ENCODE results near the gene OR4M1.
"Not testable (repeated sequence)": the region's sequence is repeated elsewhere in the genome, so short reads cannot be mapped to it uniquely, and the experiment has no call there.

OR4M1 gene, protein sequence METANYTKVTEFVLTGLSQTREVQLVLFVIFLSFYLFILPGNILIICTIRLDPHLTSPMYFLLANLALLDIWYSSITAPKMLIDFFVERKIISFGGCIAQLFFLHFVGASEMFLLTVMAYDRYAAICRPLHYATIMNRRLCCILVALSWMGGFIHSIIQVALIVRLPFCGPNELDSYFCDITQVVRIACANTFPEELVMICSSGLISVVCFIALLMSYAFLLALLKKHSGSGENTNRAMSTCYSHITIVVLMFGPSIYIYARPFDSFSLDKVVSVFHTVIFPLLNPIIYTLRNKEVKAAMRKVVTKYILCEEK

GRCh38 chr14:19773204-19773603, at the start of gene OR4M1:
Gene OR4M1 (plus strand): TSS chr14:19773504. CDS start chr14:19780323, 6,819 bp downstream.
- not testable (repeated sequence) for DNase-seq

- DNase-seq, result no peak
Measured at GRCh38 chr14:19729359-19729758, 43.9 kb upstream of the OR4M1 start.

- DNase-seq, result no peak
Measured at GRCh38 chr14:19729763-19730162, 43.5 kb upstream of the OR4M1 start.

DNA sequence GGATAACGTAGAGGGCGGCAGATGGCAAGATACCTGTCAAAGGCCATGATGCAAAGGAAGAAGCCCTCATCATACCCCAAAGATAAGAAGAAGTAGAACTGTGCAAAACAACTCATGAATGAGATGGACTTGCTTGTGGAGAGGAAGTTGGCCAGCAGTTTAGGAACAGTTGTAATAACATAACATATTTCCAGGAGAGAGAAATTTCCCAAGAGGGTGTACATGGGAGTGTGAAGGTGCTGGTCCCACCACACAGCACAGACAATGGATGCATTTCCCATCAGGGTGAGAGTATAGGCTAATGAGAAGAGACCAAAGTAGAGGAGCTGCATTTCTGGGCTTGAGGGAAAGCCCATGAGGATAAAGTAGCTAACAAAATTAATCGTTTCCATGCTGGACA, 39.4 kb upstream of the OR4M1 start:
- DNase-seq, result not testable (repeated sequence)

- no peak for DNase-seq
Measured at GRCh38 chr14:19743256-19743655, 30.0 kb upstream of the OR4M1 start, which contains the start of gene OR4Q3. Gene OR4Q3 (plus strand): TSS chr14:19743571.

DNA sequence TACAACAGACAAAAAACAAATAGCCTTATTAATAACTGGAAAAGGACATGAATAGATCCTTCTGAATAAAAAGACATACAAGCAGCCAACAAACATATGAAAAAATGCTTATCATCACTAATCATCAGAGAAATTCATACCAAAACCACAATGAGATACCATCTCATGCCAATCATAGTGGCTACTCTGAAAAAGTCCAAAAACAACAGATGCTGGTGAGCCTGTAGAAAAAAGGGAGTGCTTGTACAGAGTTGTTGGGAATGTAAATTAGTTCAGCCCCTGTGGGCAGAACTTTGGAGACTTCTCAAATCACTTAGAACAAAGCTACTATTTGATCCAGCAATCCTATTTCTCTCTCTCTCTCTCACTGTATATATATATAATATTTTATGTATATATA, 21.0 kb upstream of the OR4M1 start:
- DNase-seq, result not testable (repeated sequence)

GRCh38 chr14:19754172-19754571, 19.1 kb upstream of the OR4M1 start:
- DNase-seq, result no peak

DNA sequence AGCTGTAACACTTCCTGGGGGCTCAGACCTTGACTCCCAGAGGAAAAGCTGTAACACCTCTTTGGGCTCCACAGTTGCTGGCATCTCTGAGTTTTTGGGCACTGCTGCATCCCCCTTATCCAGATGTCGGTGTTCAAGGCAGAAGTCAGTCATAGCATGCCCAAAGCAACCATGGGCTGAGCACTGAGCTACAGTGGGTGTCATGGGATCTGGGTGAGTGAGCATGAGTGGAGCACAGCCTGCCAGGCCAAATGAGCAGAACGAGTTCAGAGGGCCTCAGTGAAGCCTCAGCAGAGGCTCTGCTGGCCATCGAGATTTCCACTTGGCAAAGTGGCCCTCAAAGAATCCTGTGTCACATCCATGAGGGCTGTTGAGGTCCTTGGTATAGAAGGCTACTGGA, 1.8 kb upstream of the OR4M1 start:
- not testable (repeated sequence) for DNase-seq

GRCh38 chr14:19771895-19772430, 1.3 kb upstream of the OR4M1 start:
- DNase-seq, result no peak

- DNase-seq, result not testable (repeated sequence)
Measured at GRCh38 chr14:19772454-19772853, 850 bp upstream of the OR4M1 start.

- no peak for DNase-seq
Measured at GRCh38 chr14:19775587-19775986, 2.3 kb downstream of the OR4M1 start.

DNA sequence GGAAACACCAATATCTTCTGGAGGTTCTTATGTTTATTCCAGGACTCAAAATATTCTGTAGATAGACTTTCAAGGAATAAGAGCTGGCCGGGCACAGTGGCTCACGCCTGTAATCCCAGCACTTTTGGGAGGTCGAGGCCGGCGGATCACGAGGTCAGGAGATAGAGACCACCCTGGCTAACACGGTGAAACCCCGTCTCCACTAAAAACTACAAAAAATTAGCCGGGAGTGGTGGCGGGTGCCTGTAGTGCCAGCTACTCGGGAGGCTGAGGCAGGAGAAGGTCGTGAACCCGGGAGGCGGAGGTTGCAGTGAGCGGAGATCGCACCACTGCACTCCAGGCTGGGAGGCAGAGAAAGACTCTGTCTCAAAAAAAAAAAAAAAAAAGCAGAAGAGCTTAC, 12.5 kb downstream of the OR4M1 start:
- DNase-seq, result not testable (repeated sequence)

DNA sequence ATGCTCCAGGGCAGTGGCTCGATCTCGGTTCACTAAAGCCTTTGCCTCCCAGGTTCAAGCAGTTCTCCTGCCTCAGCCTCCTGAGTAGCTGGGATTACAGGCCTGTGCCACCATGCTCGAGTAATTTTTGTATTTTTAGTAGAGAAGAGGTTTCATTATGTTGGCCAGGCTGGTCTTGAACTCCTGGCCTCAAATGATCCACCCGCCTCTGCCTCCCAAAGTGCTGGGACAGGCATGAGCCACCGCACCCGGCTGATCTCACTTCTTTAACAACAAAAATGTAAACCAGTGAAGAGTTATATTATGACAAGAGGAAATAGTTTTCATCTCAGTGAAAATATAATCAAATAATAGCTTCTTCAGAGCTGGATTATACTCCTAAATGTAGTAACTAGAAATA, 14.0 kb downstream of the OR4M1 start:
- DNase-seq, result not testable (repeated sequence)

DNA sequence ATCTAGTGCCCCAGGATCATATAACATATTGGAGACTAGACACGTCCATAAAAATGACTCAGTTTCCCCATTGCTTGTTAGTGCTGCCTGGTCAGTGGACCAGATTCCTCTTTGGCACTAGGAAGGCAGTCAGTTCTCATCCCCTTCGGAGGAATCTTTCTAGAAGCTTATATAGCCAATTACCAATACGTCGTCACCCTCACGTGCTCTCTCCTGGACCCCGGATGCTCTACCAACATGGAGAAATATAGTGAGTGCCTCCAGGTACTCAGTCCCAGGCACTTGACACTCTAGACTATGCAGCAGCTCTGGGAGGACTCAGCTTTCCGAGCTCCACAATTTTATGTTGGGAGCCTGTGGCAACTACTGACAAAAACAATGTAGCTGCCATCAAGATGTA, 14.8 kb downstream of the OR4M1 start:
- not testable (repeated sequence) for DNase-seq

- DNase-seq, result not testable (repeated sequence)
Measured at GRCh38 chr14:19796520-19797108, 23.3 kb downstream of the OR4M1 start.

- DNase-seq, result no peak
Measured at GRCh38 chr14:19799880-19800279, 26.6 kb downstream of the OR4M1 start.

- DNase-seq, result peak; percentile 24
Measured at GRCh38 chr14:19800282-19801117, 27.2 kb downstream of the OR4M1 start.

GRCh38 chr14:19801118-19801464, 27.8 kb downstream of the OR4M1 start:
- DNase-seq, result no peak

- not testable (repeated sequence) for DNase-seq
Measured at GRCh38 chr14:19803470-19803869, 30.2 kb downstream of the OR4M1 start, which contains the start of gene OR4N2. Gene OR4N2 (plus strand): TSS chr14:19803770. CDS start chr14:19827449, 23,679 bp downstream.

DNA sequence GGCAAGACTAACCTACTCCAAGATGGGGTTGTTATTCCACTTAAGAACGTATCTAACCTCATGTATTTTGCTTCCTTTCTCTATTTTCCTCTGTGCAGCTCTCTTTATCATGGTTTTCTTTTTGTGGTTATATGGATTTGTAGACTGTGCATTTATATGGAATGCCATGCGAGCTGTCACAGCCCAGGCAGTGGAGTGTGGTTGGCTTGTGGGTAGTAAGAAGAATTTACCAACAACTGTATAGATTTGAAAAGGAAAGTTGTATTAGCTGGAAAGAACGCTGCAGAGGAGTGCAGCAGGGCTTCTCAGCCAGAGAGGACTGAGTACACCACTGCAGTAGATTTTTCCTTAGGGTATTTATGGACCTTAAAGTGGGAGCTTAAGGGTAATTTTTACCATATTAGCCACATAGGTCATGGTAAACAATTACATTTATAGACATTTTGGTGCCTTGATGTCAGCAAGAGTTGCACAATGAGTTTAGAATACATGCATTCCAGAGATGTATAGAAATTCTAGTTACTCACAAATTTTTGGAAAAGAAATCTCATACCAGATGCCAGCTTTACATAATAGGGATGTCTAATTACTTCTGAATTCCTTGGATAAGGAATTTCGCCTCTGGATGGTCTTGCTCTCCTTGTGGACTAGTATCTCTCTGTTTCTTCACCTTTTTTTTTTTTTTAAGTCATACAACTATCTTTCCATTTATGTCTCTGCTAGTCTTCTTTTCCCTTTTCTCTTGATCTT, 40.0 kb downstream of the OR4M1 start:
- not testable (repeated sequence) for DNase-seq

DNA sequence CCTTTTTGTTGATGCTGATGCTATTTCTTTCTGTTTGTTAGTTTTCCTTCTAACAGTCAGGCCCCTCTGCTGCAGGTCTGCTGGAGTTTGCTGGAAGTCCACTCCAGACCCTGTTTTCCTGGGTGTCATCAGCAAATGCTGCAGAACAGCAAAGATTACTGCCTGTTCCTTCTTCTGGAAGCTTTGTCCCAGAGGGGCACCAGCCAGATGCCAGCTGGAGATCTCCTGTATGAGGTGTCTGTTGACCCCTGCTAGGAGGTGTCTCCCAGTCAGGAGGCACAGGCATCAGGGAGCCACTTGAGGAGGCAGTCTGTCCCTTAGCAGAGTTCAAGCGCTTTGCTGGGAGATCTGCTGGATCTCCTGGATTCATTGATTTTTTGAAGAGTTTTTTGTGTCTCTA, 46.6 kb downstream of the OR4M1 start:
- DNase-seq, result not testable (repeated sequence)

- DNase-seq, result not testable (repeated sequence)
Measured at GRCh38 chr14:19821016-19821415, 47.7 kb downstream of the OR4M1 start.
